GM19397 (cell line): Measurements from ENCODE around the gene CBS.
"Not testable (repeated sequence)": the region's sequence is repeated elsewhere in the genome, so short reads cannot be mapped to it uniquely, and the experiment has no call there.

ENCODE experiments used
- ATAC-seq: cut with Tn5 transposase; IDR thresholded peaks from one replicate; pipeline ENCODE4 v1.9.1; 2021; ENCODE audit warnings: mild to moderate bottlenecking, moderate library complexity; ENCODE audit not compliant: unreplicated experiment

The CBS gene

DNA sequence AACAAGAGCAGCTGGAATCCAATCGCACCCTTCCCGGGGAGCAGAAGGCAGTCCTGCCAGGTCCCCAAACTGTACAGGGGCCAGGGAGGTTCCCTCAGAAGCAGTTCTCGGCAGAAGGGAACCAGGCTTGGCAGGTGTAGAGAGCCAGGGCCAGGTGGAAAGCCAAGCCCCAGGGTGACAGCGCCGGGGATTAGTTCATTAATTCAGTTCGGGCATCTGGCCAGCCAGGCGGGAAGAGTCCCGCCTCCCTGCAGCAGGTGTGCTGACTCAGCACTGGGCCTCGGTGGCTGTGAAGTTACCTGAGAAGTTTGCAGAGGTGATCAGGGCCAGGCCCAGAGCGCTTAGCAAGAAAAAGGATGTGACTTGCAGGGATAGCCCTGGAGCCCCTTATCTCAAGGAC is 6.0 kb downstream of the CBS start:
- not testable (repeated sequence) for ATAC-seq

DNA sequence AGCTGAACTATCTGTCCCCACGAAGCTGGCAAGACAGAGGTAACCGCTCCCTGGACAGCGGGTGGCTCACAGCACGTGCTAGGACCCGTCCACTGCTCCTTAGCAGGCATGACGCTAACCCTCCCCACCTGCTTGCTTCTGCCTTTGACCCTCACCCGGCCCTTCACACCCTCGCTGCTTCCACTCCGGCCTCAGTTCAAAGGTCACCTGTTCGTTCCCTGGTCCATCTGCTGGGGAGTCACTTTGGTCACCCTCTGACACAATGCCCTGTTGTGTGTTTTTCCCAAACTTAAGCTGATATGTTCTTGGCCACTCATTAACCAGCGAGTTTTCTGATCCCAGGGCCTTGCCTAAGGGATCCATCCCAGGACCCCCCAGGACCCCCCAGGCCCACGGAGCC is 7.6 kb downstream of the CBS start:
- not testable (repeated sequence) for ATAC-seq

DNA sequence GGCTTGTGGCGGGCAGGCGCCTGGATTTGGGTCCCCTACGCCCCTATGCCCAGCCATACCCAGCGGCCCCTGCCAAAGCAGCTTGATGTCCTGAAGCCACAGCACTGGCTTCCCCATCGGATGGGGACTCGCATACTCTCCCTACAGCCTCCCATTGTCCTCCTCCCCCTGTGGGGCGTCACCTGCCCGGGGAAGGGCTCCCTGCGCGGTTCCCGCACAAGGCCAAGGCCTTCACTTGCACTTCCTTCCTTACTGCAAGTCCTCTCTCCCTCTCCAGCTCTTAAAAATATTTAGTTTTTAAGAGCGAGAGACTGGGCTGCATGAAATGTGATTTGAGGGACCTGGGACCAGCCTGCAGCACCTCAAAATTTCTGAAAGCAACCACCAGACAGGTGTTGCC is 8.9 kb downstream of the CBS start:
- not testable (repeated sequence) for ATAC-seq

DNA sequence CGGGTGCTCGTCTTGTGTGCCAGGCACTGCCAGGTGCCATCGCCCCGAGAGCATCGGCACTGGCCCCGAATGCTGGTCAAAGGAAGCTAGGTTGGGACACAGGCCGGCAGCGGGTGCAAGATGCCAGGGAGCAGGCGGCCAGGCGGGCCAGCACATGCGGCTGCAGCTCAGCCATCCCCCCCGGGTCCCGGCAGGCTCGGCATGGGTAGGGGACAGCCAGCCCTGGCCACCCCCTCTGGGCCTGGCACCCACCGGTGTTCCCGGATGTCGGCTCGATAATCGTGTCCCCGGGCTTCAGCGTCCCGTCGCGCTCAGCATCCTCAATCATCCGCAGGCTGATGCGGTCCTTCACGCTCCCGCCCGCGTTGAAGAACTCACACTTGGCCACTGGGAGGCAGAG is 9.6 kb downstream of the CBS start:
- ATAC-seq = not testable (repeated sequence)

DNA sequence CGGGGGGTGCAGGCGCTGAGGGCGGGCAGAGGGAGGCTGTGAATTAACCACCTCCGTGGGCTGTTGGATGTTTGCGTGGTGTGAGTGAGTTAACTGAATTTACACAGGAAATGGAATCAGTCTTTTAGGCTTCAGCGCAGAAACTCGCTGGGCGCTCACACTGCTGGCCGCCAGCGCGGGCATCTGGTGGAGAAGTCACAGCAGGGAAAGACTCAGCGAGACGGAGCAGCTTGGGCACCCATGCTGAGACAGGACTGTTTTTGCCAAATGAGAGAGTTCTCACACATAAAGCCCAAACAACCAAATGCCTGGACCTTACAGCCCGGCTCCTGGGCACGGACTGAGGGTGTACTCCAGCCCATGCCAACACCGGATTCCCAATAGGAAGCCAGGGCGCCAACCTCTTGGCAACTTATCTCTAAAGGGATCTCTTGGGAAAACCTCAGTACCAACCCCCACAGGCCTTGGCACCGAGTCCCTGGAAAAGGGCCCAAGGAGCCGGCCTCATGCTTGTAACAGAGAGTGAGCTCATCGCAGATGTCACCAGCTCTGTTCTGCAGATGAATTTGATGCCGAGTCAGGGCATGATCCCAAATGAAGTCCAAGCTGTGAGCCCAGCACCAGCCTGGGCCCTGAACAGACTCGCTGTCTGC is 11.2 kb downstream of the CBS start:
- ATAC-seq = not testable (repeated sequence)

DNA sequence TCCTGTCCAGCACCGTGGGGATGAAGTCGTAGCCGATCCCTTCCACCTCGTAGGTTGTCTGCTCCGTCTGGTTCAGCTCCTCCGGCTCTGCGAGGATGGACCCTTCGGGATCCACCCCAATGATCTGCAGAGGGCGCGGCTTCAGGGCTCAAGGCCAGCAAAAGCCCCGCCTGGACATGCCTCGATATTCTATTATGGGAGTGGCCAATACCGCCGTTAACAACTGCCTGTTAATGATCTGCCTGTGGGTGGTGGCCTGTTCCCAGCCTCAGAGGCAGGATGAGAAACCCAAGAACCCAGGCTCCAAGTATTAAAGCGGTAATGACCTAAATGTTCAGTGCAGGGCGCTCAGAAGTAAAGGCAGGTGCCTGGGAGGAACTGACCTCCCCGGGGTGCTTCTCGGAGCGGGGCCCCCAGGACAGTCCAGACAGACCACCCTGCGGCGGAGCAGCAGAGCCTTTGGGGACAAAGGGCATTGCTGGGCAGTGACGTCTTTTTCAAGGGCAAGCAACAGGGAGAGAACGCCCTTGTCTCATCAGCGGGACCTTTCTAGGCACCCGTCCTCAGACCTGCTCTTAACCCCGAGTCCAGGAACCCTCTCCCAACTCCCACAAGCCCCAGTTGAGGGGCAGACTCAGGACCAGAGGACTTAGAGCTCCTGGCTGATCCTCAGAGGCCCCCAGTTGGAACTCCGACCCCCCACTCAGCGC is 12.5 kb downstream of the CBS start:
- not testable (repeated sequence) for ATAC-seq

DNA sequence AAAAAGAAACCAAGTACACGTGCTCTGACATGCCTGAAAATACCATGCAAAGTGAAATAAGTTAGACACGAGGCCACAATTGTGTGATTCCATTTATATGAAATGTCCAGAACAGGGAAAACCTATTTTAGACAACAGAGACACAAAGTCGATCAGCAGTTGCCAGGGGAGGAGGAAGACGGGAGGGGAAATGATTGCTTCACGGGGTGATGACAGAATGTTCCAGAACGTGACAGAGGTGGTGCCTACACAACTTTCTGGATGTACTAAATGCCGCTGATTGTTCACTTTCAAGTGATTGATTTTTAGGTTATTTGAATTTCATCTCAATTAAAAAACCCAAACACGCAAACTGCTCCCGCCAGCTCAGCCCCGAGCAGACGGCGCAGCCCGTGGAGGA is 22.5 kb downstream of the CBS start:
- not testable (repeated sequence) for ATAC-seq

DNA sequence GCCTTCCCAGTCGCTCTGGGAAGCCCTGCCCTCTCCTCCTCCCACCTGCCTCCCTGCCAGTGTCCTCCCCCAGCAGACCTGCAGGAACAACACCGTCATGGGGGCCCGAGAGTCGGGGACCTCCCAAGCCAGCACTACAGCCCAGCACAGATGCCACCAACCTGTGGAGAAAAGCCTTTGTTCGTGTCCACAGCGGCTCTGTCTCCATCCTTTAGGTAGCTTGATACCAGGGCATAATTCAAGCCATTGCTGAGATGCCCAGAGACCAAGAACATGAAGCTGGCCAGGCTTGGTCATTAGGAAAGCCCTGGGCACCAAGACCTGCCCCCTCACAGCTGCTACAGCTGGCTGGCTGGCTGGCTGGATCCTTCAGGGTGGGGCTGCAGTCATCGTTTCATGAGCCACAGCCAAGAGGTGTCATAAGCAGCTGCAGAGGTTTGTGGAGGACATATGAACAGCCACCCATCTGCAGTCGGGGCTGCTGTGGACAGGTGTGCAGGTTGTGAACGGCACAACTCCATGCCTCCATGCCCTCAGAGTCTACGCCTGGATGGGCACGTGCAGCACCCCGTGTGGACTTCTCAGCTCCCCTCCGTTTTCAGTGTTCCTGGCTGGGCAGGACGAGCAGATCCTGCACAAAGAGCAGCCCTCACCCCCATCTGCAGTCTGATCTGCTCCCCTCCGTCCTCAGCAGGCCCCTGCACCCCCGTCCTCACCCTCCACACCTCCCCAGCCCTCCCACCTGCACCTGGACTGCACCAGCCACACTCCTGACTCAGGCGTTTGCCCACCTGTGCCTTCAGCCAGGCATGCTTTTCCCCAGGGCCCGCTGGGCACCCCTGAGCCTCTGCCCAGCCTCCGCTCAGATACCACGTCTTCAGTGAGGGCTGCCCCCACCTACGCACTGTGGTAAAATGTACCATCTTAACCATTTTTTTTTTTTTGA is 29.5 kb downstream of the CBS start:
- not testable (repeated sequence) for ATAC-seq

DNA sequence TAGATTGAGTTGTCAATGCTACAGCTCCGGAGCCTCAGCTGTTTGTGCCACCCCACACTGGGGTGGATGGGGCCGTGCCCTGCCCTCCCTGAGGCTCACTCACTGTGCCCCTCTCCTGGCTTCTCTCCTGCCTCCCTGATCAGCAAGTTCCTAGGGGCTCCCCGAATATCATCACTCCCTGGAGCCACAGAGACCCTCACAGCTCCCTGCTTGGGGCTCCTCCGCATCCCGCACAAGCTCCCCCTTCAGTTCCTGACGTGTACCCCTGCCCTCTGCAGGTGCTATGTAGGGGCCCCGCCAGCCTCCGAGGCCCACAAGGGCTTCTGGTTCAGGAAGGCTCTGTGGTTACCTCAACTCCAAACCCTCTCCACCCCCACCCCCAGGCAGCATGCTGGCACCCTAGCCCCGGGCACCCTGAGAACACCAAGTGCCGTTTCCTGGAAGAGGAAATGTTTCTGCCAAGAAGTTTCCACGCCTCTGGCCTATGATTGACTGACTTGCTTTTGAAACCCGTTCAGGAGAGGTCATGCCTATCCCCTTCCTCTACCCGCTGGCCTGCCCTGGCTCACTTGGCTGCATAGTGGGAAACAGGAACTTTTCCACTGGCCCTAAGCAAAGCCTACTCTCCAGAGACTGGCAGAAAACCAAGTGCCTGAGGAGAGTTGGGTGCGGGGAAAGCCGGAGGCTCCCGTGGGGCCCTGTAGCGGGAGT is 30.3 kb downstream of the CBS start:
- not testable (repeated sequence) for ATAC-seq

DNA sequence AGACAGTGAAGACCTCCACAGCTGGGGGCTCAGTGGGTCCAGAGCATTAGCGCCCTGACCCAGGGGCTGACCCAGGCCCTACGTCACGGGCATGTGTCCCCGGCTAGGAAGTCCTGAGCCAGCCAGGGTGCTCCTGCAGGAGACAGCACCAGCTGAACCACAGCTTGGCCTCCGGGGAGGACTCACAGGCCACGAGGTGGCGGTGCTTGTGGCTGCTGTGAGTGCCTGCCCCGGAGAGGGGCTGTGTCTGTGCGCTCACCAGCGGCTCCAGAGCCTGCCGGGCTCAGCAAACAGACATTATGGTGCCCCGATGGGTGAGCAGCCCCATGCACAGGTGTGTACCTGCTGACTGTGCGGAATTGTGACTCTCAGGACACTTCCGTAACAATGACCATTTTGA is 31.1 kb downstream of the CBS start:
- ATAC-seq = not testable (repeated sequence)

DNA sequence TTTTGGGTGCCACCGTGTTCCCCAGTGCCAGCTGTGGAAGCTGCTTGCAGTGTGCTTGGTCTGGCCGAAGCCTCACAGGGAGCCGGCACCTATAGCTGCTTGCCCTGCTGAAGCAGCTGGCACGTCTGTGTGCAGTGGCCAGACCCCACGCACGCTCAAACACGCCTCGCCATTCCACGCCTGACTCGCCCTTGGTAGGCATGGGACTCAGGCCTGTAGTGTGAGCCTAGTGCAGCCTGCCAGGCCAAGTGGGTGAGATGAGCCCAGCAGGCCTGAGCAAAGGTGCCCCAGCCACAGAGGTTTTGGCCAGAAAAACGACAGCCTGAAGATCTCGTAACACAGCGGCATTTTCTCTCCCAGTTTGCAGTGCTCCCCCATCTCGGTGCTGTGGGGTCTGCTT is 32.3 kb downstream of the CBS start:
- not testable (repeated sequence) for ATAC-seq

DNA sequence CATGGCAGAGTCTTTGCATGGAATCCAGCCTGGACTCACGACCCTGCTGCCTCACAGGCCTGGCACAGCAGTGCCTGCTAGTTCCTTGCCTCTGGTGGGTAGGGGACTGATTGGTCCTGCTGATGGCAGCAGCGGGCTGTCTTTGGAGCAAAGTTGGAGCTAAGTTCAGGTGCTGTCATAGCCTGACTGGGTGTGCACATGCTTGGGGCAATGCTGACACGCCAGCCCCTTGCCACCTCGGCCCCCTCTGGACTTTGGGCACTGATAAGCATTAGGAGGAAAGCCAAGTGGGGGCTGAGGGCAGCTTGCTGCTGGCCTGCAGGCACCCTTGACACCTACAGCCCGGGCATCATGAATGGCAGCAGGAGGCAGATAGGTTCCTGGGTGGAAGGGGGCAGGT is 33.5 kb downstream of the CBS start:
- ATAC-seq = not testable (repeated sequence)

DNA sequence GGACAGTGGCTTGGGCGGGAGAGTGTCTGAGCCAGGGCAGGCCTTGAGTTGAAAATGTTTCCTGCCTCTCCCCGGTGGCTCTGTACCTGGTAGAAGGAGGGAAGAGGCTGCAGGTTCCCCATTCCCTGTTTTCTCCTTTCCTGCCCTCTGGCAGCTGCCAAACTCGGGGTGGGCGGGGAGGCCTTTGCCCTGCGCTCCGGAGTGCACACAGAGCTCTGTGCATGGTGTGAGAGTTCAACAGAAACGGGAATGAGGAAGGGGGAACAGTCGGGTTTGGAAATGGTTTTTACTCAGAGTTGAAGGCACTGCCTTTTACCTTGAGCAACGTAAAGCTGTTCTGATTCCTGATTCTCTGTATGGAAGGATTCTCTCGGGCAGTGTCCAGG is 37.0 kb downstream of the CBS start:
- ATAC-seq = not testable (repeated sequence)

DNA sequence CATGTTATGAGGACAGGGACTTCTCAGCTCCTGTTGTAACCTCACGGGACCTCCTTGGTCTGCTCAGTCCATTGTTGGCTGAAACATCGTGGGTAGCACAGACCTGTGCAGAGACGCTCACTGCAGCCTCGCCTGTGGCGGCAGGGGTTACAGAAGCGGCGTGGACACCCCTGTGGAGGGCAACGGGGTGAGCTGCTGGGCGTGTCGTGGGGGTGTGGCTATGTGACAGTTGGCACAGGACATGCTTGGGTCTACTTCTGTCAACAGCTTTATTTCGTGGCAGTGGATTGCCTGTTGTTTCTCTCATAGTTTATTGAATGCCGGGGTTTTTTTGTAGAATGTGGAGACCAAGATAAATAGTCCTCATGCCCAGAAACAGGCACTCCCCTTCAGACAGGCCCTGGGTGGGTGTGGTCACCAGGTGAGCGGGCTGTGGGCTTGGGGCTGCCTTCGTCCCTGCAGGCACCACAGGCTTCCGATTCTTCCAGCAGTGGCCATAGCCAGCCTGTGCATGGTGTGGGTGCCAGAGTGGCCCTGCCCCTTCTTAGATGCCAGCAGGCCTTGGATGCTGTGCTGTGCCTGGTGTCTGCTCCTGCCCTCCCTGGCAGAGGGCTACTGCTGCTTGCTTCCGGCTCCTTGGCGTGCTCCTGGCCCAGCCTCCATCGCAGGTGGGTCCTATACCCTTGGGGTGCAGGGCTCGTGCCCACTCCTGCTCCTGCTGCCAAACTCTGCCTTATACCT is 37.5 kb downstream of the CBS start:
- ATAC-seq = not testable (repeated sequence)

DNA sequence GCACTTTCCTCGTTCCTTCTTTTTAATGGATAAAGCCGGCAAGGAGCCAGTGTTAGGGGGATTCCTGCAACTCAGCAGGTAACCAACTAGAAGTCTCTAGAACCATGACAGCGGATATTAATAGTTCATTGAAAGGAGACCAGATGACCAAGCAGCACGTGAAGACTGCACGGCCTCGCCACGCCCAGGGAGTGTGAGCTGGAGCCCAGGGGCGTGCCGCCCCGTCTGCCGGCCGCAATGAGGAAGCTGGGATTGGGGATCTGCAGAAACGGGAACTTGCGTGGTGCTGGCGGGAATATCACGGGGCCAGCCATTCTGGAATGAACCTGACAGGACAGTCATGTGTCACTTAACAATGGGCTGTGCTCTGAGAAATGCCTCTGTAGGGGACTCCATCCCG is 38.7 kb downstream of the CBS start:
- not testable (repeated sequence) for ATAC-seq

DNA sequence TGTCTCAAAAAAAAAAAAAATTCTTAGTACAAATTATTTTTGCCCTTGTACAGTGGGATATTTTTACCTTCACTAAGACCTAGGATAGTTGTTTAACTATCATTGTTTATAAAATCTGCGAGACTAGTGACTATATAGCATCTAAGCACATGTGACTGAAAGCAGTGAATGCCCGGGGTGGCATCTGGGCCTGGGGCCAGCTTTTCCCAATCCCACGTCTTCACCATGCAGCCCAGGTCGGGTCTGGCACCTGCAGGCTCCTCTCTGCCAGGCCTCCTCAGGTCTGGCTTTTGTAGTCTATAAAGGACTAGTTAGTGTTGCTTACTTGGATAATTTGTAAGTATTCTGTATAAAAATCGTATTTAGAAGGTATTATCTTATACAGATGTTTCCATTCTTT is 40.8 kb downstream of the CBS start:
- ATAC-seq = no peak

DNA sequence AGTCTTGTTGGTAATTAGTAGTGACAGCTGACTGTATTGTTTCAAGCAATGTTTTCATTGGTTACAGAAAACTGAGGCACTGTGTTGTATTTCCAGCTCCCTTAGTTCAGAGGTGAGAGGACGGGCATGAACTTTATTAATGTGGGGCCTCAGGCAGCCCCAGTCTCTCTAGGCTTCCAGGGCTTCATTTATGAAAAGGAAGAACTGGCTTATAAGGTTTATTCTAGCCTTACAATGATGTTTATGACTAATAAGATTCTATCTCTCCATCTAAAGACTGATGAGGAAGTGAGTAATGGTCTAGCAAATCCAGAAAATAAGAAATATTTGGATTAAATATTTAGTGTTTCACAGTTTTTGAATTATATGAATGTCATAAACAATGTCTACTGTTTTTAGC is 41.5 kb downstream of the CBS start:
- ATAC-seq = no peak

DNA sequence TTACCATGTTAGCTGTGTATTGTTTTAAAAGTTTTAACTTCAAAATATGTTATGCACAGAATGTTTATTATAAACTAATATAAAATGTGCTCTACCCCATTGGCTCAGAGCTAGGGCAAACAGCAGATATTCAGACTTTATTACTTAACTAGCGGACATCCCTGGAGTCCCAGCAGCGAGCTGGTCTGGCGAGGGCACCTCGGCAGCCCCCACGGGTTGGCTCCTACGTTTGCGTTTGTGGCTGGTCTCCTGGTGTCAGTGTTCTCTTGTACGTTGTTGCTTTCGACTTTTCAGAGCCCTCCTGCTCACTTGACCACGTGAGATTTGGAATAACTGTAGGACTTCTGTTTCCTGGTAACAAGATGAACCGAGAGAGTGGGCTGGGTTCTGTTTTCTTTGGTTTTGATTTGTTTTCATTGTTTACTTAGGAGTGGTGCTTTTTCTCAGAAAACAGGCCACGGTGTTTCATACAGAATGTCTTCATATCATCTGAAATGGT is 44.5 kb downstream of the CBS start:
- no peak for ATAC-seq

DNA sequence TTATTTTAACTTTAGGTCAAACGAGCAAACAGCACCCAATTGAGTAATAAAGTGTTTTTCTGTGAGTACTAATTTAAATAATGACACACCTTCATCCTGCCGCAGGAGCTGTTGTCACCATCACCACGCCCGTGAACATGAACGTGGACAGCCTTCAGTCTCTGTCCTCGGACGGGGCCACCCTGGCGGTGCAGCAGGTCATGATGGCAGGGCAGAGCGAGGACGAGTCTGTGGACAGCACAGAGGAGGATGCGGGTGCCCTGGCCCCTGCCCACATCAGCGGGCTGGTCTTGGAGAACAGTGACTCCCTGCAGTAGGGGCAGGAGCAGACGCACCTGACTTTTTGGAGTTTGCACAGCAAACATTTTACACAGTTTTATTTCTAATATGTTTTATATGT is 45.9 kb downstream of the CBS start:
- no peak for ATAC-seq
